RWPE2 (cell line): ENCODE measurements around the gene NOXO1.

Experiments
- ATAC-seq: fragments of 200-7000 bp; cut with Tn5 transposase; 3 replicates; pipeline ENCODE4 v1.9.1; 2021; ENCODE audit warnings: low read depth
- DNase-seq: peaks from one replicate; pipeline ENCODE4 v3.0.0-alpha.2; 2020; ENCODE audit warnings: low spot score
- H3K27ac ChIP-seq: fragments of 450-650 bp; 2 replicates; pipeline ENCODE4 v1.5.1; 2017; ENCODE audit warnings: mild to moderate bottlenecking; ENCODE audit not compliant: poor library complexity, severe bottlenecking
- H3K27me3 ChIP-seq: fragments of 250-450 bp; sonication (Bioruptor Pico); 2 replicates; pipeline ENCODE4 v1.5.1; 2021; ENCODE audit warnings: mild to moderate bottlenecking, moderate library complexity; ENCODE audit not compliant: insufficient read depth, poor library complexity, severe bottlenecking
- H3K36me3 ChIP-seq: fragments of 250-450 bp; sonication (Bioruptor Pico); 2 replicates; pipeline ENCODE4 v1.5.1; 2020; ENCODE audit warnings: low read depth, mild to moderate bottlenecking, moderate library complexity
- H3K4me1 ChIP-seq: fragments of 250-450 bp; sonication (Bioruptor Pico); 2 replicates; pipeline ENCODE4 v1.5.1; 2021; ENCODE audit warnings: mild to moderate bottlenecking, moderate library complexity; ENCODE audit not compliant: insufficient read depth, poor library complexity, severe bottlenecking
- H3K4me3 ChIP-seq: fragments of 250-450 bp; sonication (Bioruptor Pico); 2 replicates; pipeline ENCODE4 v1.5.1; 2021; ENCODE audit warnings: mild to moderate bottlenecking, moderate library complexity; ENCODE audit not compliant: severe bottlenecking
- H3K9me3 ChIP-seq: fragments of 250-450 bp; sonication (Bioruptor Pico); 2 replicates; pipeline ENCODE4 v1.5.1; 2021; ENCODE audit warnings: mild to moderate bottlenecking, moderate library complexity; ENCODE audit not compliant: severe bottlenecking
- TF ChIP-seq, protein P1 (sequence below): fragments of 450-650 bp; IDR thresholded peaks from one replicate; pipeline ENCODE4 v1.5.1; 2017; ENCODE audit warnings: mild to moderate bottlenecking, moderate library complexity; ENCODE audit not compliant: poor library complexity, severe bottlenecking

Gene NOXO1

DNA sequence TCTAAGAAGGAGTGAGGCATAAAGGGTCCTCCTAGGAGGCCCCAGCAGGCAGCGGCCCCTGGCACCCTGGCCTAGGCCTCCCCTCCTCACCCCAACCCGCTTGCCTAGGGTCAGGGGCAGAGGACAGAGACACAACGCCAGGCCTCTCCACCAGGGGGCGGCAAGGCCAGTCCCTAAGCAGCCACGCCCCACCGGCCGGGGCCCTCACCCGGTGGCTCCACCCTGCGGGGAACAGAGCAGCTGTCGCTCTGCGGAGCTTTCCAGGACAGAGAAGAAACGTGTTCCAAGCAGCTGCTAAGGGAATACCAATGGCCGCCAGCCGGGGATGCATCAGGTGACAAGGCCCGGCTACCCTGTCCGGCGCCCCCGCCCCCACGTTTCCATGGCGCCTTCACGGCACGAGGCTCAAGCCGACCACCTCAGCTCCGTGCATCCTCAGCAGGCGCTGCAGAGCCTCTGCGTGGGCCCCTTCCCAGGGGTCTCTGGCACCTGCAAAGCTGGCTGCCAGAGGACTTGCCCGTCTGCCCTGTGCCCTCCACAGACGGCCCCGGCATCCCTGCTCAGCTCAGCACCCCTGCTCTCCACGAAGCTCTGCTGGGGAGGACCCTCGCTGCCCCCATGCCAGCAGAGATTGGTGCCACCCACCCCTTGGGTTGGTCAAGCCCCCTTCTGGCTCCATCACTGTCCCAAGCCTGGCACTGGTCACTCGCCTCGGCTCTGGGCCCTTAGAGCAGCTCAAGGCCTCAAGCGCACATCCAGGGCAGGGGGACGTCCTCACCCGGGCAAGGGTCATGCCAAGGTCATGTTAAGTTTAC, 22.8 kb upstream of the NOXO1 start:
- Histone ChIP-seq H3K9me3 (no peaks in the 10 kb centered on the region), H3K4me1 (peaks cover 7% of the 10 kb centered on the region), H3K27ac (no peak overlapping the region), H3K4me3 (no peak overlapping the region), H3K27me3 (no peaks in the 10 kb centered on the region), H3K36me3 (peaks cover 79% of the 10 kb centered on the region)
- DNase-seq: no peak
- ATAC-seq: peak; percentile 41
- TF ChIP-seq, protein P1, sequence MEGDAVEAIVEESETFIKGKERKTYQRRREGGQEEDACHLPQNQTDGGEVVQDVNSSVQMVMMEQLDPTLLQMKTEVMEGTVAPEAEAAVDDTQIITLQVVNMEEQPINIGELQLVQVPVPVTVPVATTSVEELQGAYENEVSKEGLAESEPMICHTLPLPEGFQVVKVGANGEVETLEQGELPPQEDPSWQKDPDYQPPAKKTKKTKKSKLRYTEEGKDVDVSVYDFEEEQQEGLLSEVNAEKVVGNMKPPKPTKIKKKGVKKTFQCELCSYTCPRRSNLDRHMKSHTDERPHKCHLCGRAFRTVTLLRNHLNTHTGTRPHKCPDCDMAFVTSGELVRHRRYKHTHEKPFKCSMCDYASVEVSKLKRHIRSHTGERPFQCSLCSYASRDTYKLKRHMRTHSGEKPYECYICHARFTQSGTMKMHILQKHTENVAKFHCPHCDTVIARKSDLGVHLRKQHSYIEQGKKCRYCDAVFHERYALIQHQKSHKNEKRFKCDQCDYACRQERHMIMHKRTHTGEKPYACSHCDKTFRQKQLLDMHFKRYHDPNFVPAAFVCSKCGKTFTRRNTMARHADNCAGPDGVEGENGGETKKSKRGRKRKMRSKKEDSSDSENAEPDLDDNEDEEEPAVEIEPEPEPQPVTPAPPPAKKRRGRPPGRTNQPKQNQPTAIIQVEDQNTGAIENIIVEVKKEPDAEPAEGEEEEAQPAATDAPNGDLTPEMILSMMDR: peak; percentile 82

DNA sequence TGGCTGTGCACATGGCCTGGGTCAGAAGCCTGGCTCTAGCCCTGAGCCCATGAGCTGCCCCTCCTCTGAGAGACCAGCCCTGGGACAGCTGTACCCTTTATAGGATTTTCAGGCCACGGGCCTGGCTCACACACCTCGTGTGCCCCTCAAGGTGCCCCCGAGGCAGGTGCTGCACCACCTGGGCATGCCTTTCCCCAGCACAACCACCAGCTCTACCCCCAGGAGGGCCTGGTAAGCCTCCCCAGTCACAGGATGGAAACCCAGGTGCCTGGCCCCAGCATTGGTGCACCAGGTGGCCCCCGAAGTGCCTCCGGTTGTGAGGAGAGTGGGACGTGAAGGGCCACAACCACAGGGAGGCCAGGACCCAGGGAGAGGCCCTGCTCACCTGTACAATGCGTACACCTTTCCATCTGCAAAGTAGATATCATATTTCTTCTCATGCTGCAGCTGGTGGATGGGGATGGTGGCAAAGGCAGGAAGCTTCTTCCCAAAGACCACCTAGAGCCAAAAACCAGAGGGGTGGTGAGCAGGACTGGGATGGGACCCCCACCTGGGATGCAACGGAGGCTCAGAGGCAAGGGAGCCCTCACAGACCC, 22.1 kb upstream of the NOXO1 start:
- Histone ChIP-seq H3K36me3 (peaks cover 75% of the 10 kb centered on the region), H3K9me3 (no peaks in the 10 kb centered on the region), H3K27me3 (no peaks in the 10 kb centered on the region), H3K27ac (no peak overlapping the region), H3K4me1 (peaks cover 7% of the 10 kb centered on the region), H3K4me3 (no peak overlapping the region)
- no peak for DNase-seq
- no peak for ATAC-seq
- TF ChIP-seq, protein P1: no peak

DNA sequence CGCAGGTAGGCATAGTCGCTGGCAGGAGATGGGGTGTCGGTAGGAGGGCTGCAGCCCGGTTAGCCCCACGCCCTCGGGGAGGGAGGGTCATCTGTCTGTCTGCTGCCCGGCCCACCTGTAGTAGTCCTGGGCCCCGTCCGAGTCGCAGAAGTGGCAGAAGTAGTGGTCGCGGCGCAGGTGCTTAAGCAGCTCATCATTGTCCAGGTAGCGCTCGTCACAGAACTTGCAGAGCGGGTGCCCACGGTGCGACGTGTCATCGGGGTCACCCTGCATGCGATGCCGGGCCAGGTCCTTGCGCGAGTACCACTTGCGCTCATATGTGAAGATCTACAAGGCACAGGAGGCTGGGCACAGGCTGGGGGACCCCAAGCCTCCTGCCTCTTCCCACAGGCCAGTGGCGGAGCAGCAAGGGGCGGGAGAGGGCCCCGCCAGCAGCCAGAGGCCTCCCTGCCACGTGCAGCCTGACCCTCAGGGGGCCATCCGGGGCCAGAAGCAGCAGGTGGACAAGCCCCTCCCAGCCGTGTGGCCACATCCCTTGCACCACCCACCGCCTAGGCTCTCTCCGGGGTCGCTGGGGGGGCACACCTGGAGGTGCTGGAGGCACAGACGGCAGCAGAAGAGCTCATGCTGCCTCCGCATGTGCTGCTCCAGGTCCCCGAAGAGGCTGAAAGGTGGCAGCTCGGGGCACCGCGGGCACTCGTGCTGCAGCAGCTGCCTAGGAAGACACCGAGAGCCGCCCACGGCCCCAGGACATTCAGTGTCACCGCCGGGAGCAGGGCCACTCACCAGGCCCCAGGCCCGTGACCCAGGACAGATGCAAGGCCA, 21.3 kb upstream of the NOXO1 start:
- TF ChIP-seq, protein P1: no peak
- Histone ChIP-seq H3K36me3 (peaks cover 71% of the 10 kb centered on the region), H3K27me3 (no peaks in the 10 kb centered on the region), H3K27ac (no peak overlapping the region), H3K4me3 (no peak overlapping the region), H3K9me3 (no peaks in the 10 kb centered on the region), H3K4me1 (peaks cover 6% of the 10 kb centered on the region)
- no peak for ATAC-seq
- DNase-seq: no peak

DNA sequence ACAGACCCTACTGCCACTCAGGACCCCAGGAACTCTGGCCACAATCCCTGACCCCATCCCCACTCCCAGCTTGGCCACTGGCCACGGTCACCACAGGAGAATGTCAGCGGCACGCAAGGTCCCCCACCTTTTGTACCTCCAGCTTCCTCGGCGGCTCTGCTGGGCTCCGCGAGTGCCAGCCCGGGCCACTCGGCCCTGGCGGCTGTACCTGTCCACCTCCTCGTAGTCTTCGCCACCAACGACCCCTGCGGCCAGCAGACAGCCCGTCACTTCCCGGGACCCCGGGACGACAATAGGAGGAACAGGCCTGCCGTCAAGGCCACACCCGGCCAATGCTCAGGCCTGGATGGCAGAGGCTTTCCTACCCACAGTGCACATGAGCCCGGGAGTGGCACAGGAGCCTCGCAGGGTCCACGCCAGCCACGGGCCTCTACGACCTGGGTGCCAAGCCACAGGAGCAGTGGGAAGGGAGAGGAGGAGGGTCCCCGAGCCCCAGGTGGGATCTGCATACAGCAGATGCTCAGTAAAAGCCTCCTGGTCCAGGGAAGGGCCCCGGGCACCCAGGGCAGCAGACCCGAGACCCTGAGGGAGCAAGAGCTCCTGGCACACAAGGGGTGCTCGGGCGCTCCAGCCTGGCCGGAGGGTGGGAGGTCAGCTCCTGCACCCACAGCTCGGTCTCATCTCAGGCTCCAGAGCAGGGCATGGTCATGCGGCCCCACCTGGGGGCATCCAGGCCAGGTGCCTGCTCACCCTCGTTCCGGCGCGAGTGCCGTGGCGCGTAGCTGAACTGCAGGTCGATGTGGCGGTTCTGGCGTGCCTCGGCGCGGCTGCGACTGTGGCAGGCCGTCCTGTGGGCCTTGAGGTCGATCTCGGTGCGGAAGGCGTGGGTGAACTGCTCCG, 20.4 kb upstream of the NOXO1 start:
- Histone ChIP-seq H3K4me1 (no peaks in the 10 kb centered on the region), H3K4me3 (no peak overlapping the region), H3K9me3 (no peaks in the 10 kb centered on the region), H3K36me3 (peaks cover 76% of the 10 kb centered on the region), H3K27me3 (no peaks in the 10 kb centered on the region), H3K27ac (no peak overlapping the region)
- ATAC-seq: no peak
- DNase-seq: no peak
- TF ChIP-seq, protein P1: no peak
